HCEC 1CT (cell line): ENCODE measurements around the gene NSUN2.

Source experiments
- DNase-seq: peaks from one replicate; pipeline ENCODE4 v3.0.0-alpha.2; 2017

The NSUN2 gene

DNA sequence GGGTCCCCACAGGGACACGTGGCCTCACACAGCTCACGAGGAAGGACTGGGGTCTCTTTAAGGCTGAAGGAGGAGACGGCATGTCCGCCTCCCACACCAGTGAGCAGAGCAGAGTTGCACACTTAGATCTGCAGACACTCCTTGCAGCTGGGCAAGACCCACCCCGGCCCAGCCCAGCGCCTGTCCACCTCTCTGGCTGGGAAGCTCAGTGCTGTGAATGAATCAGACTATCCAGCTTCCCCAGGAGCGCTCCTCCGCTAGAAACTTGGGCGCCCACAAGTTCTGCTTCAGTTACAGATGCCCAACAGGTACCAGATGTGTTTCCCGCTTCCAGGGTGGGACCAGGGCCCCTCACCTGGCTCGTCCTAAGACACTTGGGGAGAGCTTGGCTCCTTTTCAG is 78.9 kb downstream of the NSUN2 start:
- no peak for DNase-seq

DNA sequence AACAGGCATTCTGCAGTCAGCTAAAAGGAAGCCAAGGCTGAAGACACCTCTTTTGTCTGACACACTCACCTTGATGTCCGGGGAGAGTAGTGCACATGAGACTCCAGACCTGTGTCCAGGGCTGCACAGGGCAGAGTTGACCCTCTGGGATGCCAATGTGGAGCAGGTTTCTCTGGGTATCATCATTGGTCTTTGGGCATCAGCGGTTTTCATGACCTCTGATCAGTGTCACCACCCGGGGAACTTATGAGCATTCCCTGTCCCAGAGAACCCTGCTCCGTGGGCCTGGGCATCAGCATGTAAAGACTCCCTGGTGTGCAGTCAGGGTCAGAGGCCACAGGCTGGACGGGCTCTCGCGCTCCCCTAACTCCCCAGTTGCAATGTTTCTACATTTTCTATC is 80.2 kb downstream of the NSUN2 start:
- no peak for DNase-seq

DNA sequence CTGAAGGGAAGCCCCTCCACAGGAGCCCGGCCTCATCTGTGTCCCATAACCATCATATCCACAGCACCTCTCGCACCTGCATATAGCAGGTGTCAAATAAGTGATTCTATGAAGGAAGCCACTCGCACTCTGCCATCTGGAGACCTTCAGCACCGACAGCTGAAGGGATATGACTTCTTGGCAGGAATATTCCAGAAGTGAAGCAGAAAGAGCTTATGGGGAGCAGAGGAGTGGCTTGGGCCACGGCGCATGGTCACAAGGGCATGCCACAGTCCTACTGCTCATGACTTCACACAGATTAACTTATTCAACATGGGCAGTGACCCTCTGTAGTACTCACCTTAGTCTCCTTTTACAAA is 80.9 kb downstream of the NSUN2 start:
- DNase-seq = no peak

DNA sequence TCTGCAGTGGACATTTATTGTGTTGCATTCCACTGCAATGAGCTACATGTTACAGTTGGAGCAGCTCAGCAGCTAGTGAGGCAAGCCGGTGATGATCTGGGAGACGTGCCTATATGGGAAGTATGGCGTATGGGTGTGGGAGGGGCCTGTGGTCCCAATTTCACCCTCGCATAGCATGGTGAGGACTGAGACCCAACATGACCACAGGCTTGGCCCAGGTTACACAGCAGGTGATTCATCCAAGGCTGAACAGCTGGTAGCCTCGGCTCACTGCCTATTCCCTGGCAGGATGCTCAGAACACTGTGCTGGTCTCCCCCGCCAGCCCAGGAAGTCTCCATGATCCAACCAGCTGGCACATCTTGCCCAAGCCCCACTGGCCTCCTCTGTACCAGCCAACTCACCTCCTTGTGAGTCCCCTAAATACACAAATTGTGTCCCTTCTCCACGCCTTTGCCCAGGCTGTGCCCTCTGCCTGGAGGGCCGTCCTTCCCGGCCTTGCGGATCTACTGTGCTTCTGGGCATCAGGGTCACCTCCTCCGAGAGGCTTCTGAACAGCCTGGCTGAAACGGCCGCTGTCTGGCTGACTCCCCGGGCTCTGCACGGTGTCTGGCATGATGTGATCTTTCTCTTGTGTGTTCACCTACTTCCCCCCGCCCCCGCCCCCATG is 81.4 kb downstream of the NSUN2 start:
- DNase-seq = no peak

DNA sequence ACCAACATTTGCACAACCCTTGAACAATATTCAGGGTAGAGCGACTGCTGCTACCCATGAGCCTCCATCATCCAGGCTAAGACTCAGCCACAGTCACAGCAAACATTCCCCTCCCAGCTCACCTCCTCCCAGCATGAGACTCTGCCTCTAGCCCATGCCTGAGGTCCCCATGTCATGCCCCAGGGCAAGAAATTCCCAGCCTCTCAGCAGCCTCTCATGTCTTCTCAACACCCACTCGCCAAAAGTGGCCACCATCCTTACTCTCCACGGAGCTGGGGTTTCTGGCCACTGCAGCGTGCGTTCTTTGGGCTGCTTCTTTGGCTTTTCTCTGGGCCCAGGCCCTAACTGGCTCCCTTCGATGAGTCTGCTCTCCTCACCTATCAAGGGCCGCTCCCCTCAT is 82.2 kb downstream of the NSUN2 start:
- no peak for DNase-seq
